Glomerular visceral epithelial cell (primary cell): Measurements from ENCODE around the gene MAMLD1.
"Not testable (repeated sequence)": the region's sequence is repeated elsewhere in the genome, so short reads cannot be mapped to it uniquely, and the experiment has no call there.

ENCODE experiments used
- DNase-seq: peaks from one replicate; pipeline ENCODE4 v3.0.0-alpha.2; 2016; ENCODE audit errors: extremely low spot score

The MAMLD1 gene, protein sequence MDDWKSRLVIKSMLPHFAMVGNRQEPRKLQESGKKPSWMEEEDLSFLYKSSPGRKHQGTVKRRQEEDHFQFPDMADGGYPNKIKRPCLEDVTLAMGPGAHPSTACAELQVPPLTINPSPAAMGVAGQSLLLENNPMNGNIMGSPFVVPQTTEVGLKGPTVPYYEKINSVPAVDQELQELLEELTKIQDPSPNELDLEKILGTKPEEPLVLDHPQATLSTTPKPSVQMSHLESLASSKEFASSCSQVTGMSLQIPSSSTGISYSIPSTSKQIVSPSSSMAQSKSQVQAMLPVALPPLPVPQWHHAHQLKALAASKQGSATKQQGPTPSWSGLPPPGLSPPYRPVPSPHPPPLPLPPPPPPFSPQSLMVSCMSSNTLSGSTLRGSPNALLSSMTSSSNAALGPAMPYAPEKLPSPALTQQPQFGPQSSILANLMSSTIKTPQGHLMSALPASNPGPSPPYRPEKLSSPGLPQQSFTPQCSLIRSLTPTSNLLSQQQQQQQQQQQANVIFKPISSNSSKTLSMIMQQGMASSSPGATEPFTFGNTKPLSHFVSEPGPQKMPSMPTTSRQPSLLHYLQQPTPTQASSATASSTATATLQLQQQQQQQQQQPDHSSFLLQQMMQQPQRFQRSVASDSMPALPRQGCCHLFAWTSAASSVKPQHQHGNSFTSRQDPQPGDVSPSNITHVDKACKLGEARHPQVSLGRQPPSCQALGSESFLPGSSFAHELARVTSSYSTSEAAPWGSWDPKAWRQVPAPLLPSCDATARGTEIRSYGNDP

DNA sequence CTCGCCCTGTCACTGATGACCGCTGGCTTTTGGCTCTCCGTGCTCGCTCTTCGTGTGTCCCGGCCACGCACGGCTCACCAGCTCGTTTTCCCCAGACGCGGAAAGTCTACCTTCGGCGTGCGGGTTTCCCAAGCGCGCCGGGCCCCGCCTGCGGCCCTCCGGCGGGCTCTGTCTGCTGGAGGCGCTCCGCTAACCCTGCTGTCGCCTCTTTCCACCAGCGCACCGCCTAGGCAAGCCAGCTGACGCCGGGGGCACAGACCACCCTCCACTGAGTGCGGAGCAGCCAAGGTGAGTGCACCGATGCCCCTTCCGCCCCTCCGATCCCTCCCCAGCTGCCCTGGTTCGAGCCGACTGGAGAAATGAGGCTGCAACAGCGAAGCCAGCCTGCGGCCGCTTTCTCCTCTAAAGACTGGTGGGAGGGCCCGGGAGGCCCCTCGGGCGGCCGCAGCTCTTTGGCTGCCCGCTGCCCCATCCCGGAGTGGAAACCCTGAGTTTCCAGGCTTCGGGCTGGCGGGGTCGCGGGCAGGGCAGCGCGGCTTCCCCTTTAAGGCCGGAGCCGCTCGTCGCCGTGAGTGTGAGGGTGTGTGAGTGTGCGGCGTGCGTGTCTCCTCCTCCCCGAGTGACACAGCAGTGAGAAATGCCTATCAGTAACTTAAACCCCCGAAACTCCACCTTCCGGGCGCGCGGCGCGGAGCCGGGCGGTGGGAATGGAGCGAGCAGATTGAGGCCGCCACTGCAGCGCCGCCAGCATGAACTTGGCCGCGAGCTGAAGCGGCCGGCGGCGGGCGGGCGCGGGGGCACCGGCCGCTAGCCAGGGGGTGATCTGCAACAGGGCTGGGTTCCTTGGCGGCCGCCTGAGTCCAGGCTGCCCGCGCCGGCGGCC is at the start of gene MAMLD1:
Gene MAMLD1, plus strand, starts transcription at position 719 of the 883 bp plus-strand sequence. CDS start 82,200 bp downstream, outside the sequence.
- peak; percentile 82 for DNase-seq

DNA sequence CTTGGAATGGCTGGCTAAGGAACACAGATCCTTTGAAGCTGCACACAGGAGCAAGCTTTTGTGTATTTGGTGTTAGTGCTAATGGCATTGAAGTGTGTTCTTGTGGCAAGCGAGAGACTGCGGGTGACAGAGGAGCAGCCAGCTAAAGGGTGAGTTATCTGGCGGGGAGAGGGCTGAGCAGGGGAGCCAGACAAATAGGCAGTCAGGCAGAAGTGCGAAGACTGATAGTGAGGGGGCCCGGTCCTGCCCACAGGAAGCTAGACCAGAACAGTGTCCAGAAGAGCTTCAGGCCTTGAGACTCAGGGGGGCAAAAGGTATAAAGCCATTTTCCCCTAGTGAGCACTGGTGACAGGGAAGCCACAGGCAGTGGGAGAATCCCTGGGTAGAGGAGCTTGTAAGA is 49.6 kb upstream of the MAMLD1 start:
- no peak for DNase-seq

DNA sequence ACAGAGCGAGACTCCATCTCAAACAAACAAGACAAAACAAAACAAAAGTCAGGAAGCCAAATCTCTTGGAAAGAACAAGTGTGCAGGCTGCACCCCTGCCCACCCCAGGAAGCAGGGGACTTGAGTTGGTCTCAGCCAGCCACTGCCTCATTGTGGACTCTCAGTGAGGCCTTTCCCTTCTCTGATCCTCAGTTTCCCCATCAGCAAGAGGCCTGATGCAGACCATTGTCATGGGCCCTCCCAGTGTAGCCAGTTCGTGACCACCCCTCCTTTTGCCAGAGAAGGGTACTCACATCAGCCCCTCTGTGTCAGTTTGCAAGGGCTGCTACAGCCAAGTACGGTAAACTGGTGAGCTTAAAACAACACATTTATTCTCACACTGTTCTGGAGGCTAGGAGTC is 48.9 kb upstream of the MAMLD1 start:
- no peak for DNase-seq

DNA sequence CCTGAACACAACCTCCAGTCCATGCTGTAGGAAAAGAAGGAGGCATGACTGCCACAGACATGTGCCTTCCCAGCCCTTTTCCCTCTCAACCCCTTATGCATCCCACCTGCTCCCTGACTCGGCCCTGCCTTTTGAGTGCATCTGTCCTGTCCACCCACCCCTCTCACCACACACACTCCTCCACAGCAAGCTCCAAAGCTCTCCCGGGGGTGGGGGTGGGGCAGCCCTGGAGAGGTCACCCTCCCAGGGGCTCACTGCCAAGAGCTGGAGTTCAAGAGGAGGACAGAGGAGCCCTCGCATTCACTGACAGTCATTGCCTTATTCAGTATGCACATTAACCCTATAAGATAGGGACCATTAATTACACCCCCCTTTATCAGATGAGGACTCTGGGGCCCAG is 46.6 kb upstream of the MAMLD1 start:
- no peak for DNase-seq

DNA sequence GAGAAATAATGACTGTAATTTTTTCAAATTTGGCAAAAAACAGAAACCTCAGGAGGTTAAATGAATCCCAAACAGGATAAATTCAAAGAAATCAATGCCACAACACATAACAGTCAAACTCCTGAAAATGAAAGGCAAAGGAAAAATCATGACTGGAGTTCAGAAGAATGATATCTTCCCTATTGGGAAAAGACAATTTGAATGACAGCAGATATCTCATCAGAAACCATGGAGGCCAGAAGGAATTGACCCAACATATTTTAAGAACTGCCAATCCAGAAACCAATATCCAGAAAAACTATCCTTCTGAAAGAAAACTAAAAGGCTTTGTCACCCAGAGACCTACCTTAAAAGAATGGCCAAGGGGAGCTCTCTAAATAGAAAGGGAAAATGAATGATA is 40.1 kb upstream of the MAMLD1 start:
- no peak for DNase-seq

DNA sequence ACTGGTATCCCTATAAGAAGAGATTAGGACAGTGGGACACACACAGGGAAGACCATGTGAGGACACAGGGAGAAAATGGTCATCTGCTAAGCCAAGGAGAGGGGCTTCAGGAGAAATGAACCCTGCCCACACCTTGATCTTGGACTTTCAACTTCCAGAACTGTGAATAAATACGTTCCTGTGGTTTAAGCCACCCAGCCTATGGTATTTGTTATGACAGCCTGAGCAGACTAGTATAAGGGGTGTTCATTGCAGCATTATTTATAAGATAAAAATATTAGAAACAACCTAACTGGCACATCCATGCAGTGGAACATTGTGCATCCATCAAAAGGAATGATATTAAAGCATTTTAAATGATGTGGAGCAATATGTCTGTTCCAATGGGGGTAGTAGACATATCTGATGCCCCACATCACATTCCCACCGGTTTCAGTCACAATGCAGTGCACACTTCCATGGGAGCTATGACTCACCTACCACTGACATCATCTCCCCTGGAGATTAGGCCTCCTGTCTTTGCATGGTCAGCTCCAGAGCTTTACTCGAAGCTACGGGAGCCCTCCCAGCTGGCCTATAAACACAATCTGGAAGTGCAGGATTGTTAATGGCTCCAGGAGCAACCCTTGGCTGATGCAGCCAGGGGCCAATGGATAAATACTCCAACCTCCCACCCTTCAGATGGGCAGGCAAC is 38.9 kb upstream of the MAMLD1 start:
- peak; percentile 84 for DNase-seq

DNA sequence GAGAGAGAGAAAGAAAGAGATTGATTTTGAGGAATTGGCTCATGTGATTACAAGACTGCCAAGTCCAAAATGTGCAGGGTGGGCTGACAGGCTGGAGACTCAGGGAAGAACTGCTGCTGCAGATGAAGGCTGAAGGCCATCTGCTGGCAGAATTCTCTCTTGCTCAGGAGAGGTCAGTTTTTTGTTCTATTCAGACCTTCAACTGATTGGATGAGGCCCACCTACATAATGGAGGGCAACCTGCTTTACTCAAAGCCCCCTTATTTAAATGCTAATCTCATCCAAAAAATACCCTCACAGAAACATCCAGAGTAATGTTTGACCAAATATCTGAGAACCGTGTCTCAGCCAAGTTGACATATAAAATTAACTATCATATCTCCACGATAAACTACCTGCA is 38.2 kb upstream of the MAMLD1 start:
- peak; percentile 8 for DNase-seq

DNA sequence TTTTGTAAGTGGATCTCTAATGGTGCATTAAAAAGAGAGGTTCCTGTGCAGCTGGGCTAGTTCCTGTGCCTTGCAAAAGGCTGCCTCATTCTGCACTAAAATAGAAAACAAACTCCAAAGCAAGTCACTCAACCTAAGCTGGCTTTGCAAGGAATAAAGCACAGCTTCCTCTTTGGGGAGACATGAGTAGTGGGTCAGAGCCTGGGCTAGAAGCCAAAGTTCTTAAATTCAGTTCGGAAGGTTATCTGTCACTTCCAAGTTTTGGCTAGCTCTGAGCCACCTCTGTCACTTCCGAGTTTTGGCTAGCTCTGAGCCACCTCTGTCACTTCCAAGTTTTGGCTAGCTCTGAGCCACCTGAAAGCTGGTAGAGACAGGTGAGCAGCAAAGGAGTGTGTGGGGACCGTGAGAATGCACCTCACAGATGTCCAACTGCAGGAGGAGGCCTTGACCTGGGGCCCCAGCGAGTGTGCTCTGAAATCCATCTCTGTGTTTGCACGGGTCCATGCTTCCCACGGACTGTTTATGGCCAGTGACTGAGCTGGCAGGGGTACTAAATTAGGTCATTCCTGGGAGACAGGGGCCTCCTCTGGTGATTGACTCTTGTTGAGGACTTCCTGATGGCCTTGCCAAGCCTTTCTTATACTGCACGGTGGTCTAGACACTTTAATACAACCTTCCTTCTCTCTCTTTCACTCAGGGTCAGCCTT is 36.4 kb upstream of the MAMLD1 start:
- peak; percentile 3 for DNase-seq

DNA sequence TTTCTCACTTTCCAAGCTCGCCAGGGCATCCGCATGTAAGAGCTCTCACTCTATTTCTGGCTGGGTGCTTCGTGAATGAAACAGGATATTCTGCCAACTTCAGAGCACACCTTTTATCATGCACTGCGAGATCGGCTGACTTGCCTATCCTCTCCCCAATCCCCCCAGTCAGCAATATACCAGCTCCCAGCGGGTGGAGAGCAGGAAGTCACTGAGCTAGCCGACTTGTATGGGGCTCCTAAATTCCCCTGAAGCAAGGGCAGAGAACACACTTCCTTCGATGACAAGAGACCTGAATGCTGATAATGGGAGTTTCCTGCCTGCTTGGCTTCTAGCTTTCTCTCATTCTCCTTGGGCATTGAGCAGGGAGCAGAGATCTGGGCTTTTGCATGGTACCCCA is 33.8 kb upstream of the MAMLD1 start:
- DNase-seq: no peak

DNA sequence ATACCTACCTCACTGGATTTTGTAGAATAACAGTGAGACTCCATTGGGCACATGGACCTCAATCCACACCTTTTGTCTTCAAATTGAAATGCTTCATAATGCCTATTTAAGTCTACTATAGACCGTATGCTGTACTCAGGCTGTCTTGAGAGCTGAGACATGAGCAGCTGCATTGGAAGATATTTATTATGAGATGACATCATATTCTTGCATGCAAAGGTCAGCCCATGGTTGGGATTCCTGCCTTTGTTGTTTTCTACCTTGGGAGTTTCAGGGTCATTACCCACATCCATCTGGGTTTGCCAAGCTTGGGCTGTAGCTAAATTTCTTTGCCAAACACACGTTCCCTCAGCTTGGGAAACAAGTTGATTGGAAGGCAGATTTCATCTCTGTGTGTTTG is 33.2 kb upstream of the MAMLD1 start:
- peak; percentile 6 for DNase-seq

DNA sequence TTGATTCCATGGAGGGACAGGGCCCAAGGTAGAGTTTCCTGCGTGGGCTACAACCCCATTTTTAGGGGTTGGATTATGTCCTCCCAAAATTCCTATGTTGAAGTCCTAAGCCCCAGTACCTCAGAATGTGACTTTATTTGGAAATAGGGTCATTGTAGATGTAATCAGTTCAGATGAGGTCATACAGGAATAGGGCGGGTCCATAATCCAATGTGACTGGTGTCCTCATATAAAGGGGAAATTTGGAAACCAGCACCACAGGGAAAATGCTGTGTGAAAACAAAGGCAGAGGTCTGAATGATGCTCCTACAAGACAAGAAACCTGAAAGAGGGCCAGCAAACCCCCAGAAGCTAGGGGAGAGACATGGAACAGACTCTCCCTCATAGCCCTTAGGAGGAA is 31.1 kb upstream of the MAMLD1 start:
- no peak for DNase-seq

DNA sequence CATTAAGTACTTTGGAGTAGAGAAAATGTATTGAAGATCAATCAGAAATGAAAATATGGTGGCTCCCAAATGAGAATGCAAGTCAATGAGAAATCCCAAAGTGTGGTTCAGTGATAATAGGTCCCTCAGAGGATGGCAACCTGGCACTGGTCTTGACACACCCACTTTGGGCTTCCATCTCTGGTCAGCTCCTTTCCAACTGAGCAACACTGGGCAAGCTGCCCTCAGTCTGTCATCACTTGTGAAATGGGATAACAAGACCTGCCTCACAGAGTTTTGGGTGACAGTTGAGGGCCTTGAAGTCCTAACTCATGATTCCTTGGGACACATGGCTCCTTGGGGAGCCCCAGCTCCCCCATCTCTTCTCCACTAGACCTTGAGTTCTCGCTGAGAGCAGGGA is 29.0 kb upstream of the MAMLD1 start:
- DNase-seq: no peak

DNA sequence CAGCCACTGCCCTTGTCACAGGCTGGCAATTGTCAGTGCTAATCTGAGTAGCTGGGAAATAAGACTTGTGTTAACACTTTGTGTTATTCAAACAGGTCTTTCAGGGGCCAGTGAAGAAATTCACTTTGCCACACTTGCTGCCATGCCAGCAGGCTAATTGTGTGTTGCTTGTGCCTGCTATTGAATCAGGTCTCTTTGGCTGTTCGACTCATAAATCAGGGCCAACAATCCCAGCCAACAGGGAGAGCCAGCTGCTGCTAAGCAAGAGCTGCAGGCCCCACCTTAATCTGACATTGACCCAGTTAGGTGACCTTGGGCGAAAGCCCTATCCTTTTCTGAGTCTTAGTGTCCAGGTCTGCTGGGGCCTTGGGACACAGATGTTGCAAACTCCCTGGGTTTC is 28.1 kb upstream of the MAMLD1 start:
- no peak for DNase-seq

DNA sequence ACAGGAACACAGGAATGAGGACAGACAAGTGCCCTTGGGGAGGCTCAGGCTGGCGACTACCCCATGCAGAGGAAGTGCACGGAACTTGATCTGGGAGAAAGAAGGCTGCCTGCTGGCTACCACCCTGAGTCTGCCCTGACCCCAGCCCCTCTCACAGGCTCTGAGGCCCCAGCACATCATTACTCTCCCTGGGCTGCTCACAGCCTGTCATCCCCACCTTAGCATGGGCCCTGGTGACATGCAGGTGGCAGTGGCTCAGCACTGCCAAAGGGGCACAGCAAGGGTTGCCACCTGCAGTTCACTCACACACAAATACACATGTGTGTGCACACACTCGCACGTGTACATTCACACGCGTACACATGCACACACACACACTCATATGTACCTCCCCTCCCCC is 26.1 kb upstream of the MAMLD1 start:
- no peak for DNase-seq

DNA sequence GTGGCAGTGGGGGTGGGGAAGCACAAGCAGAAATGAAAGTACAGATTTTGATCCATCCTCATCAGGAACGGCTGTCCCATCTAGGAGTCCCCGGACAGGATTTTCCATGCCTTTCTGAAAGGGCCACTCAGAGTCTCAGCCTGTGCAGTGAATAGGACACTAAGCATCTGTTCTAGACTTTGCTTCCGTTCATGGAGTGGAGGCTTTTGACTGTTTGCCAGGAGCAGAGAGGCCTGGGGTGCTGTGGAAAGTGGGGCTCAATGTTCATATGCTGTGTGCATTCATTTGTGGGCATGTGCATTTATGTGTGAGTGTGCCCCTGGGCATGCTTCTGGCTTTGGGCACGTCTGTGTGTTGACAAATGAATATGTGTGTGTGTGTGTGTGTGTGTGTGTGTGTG is 25.6 kb upstream of the MAMLD1 start:
- no peak for DNase-seq

DNA sequence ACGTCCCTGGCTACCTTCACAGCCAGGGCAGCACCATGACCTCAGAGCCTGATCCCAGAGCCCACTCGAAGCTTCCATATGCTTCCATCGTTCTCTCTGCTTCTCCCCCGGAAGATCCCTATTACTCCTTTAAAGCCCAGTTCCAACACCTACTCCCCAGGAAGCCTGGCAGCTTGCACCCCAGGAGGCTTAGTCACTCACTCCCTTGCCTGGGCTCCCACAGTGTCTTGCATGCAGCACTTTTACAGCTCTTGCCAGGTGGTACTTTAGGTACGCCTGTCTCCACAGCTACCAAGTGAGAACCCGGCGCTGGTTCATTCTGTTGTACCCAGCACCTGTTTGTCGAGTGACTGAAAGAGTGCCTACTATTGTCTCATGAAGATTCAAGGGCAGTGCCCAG is 24.5 kb upstream of the MAMLD1 start:
- no peak for DNase-seq

DNA sequence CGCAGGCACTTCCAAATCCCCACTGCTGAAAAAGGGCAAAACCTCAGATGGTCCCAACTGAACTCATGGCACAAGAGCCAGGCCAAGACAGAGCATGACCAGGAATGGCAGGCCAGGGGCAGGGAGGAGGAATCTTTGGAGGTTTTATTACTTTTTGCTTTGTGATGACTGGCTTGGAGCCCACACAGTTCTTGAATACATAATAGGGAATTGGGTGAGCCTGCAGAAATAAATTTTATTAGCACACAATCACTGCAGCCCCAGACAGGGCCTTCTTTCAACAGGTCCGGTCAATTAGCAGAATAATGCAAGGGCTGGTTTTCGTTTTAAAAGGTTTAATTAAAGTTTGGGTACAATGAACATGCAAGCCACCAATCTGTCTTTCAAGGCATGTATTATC is 23.4 kb upstream of the MAMLD1 start:
- DNase-seq: no peak

DNA sequence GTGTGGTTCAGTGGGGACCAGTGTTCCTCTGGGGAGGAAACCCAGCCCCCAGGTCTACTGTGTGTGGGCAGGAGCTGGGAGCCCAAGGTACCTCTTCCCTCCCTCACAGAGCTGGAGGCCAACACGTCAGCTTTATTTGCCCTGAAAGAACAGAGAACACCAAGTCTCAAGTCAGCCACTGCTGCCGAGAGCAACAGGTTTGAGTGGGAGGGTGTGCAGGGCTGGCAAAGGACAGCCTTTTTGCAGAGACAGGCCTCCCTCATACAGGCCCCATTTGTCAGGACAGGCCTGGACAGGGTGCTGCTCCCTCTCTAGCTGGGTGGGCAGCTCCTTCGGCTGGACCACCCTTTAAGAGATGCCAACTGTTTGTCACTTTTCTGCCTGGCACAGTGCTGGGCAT is 22.8 kb upstream of the MAMLD1 start:
- DNase-seq: not testable (repeated sequence)

DNA sequence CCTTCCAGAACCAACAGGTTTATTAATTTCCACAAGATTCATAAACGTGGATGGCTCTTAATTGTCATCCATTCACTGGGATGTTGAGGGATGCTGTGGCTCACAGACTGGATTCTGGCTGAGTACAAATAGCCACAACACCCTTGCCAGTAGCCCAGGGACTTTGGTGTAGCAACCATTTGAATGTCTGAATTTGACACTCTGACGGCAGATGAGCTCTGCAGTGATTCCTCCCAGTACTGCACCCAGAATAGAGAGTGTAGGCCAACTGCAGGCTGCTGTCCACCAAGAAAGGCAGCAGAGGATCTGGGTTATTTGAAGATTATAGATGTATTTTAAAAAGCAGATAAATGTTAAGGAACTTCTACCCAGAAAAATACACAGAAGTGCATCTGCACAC is 15.6 kb upstream of the MAMLD1 start:
- DNase-seq: no peak

DNA sequence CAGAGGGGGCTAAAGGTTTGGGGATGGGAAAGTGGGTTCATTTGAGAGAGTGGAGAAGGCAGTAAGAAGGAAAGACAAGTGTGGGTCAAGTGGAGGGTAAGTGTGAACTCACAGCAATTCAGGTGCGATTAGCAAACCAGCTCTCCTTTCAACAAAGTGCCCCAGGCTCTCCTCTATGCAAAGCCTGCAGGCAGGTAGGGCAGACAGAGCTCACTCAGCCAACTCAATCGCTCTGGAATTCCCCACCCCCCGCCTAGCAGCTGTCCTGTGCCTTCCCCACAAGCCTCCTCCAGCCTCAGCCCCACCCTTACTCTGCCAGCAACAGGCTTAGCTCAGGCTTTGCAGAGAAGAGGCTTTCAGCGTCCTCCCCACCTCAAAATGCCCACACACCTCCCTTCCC is 14.8 kb upstream of the MAMLD1 start:
- DNase-seq: peak; percentile 64

DNA sequence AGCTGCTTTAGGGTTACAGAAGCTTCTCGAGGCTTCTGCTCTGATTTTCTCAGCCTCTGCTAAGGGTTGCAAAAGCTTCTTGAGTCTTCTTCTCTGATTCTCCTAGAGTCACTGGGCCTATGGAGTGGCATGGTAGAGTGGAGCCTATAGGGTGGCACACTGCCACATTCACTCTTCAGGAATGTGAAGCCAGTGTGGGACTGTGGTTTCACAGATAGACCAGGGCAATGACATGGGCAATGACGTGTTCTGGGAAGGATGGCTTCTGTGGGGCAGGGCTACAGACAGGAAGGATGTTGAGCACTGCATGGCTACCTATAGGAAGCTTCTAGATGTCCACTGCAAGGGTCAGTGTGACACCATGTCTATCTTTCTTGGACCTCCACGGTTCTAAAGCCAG is 11.0 kb upstream of the MAMLD1 start:
- DNase-seq: peak; percentile 79
